Suprapubic skin (tissue), 3 donors: Measurements from ENCODE around the gene UBE4A.

ENCODE experiments used
- CTCF ChIP-seq, 2 donors: fragments of 200-600 bp in 1 of 2; fragments of 450-650 bp in 1 of 2; sonication (generic) in 1 of 2; IDR thresholded peaks; one replicate each; pipeline ENCODE4 v1.5.1; 2016 to 2019; ENCODE audit warnings: antibody characterized with exemption in 2 of 2, mild to moderate bottlenecking in 1 of 2, moderate library complexity in 1 of 2
- EP300 ChIP-seq: sonication (generic); formaldehyde crosslinking; IDR thresholded peaks from one replicate; pipeline ENCODE4 v1.6.1; 2017; ENCODE audit warnings: antibody characterized with exemption
- POLR2A ChIP-seq, 2 donors: fragments of 450-650 bp; IDR thresholded peaks; one replicate each; pipeline ENCODE4 v1.6.1; 2017; ENCODE audit warnings: antibody characterized with exemption in 2 of 2, mild to moderate bottlenecking in 2 of 2, moderate library complexity in 2 of 2

DNA sequence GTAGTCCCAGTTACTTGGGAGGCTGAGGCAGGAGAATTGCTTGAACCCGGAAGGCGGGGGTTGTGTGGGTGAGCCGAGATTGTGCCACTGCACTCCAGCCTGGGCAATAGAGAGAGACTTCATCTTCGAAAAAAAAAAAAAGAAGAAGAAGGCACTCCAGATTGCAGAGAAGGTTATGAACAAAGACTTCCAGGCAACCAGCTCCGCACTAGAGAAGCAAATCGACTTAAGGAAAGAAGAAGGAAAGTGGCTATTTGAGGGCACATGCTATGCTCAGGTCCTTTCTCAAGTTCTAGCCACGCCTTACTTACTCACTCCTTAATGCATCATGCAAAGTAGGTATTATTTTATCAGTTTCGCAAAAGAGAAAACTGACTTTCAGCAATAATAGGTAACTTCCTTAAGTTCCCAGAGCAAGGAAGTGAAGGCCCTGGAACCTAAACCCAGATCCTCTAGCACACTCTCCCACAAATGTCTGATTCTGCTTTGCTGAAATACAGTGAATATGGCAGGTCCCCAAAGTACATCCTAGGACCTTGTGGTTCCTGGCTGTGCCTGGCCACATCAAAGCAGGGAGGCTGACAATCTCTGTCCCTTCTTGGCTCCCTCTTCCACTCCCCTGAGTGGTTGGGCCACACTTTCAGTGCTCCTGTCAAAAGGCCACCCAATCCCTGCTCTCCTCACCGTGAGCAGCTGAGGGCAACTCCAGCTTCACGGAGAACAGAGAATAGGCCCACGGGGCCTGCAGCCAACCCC is 40.6 kb upstream of the UBE4A start:
- TF ChIP-seq POLR2A (IDR thresholded peaks at IDR 0.05) (no peak), CTCF (IDR thresholded peaks at IDR 0.05) (no peak), EP300 (no peak)
